Effector memory CD8-positive, alpha-beta T cell (primary cell): Measurements from ENCODE around the gene TP53AIP1.

Experiments
- ATAC-seq: fragments of 150-1000 bp; cut with Tn5 transposase; replicated peaks from 2 replicates; pipeline ENCODE4 v1.10.0; 2021; ENCODE audit warnings: mild to moderate bottlenecking, moderate library complexity
- DNase-seq, 3 experiments: peaks; one replicate each; pipeline ENCODE4 v3.0.0; 2021
- H3K27ac Mint-ChIP-seq, 2 donors: one replicate each; pipeline ENCODE4 v1.8.0; 2022; ENCODE audit warnings: mild to moderate bottlenecking in 2 of 2, mixed read lengths in 2 of 2, moderate library complexity in 2 of 2
- H3K27me3 Mint-ChIP-seq, 2 donors: one replicate each; pipeline ENCODE4 v1.8.0; 2022; ENCODE audit warnings: mixed read lengths in 2 of 2
- H3K36me3 Mint-ChIP-seq: one replicate; pipeline ENCODE4 v1.8.0; 2022; ENCODE audit warnings: mild to moderate bottlenecking, moderate library complexity, mixed read lengths; ENCODE audit not compliant: insufficient read depth
- H3K4me1 Mint-ChIP-seq, 2 donors: one replicate each; pipeline ENCODE4 v1.8.0; 2022; ENCODE audit warnings: low read depth in 2 of 2, mixed read lengths in 2 of 2
- H3K4me3 Mint-ChIP-seq, 2 donors: one replicate each; pipeline ENCODE4 v1.8.0; 2022; ENCODE audit warnings: mild to moderate bottlenecking in 2 of 2, mixed read lengths in 2 of 2, moderate library complexity in 2 of 2
- H3K9me3 Mint-ChIP-seq, 2 donors: one replicate each; pipeline ENCODE4 v1.8.0; 2022; ENCODE audit warnings: mixed read lengths in 2 of 2

TP53AIP1 gene

GRCh38 chr11:128905345-128906184 is 37.1 kb downstream of the TP53AIP1 start:
- Mint-ChIP-seq H3K36me3 (no peaks in the 10 kb centered on the region), H3K27ac (peak overlapping the region in 1 of 2 donors; percentile 51), H3K9me3 (no peaks in the 10 kb centered on the region), H3K4me1 (peaks cover 5 to 18% of the 10 kb centered on the region in 2 donors), H3K27me3 (peaks cover 10 to 74% of the 10 kb centered on the region in 2 donors), H3K4me3 (peak overlapping the region; percentile 75 to 76)
- peak; percentile 73 for ATAC-seq
- DNase-seq: peak; percentile 17 to 35 (median 24)

- no peaks in the 10 kb centered on the region for H3K36me3 Mint-ChIP-seq
- H3K4me1 Mint-ChIP-seq: peaks cover 5 to 18% of the 10 kb centered on the region in 2 donors
- peak overlapping the region; percentile 31 to 57 for H3K27ac Mint-ChIP-seq
- no peaks in the 10 kb centered on the region for H3K9me3 Mint-ChIP-seq
- DNase-seq: no peak
- H3K4me3 Mint-ChIP-seq: peak overlapping the region; percentile 75 to 76
- peak; percentile 28 for ATAC-seq
- peaks cover 8 to 68% of the 10 kb centered on the region in 2 donors for H3K27me3 Mint-ChIP-seq
Observed at GRCh38 chr11:128904656-128905344, 37.9 kb downstream of the TP53AIP1 start.

- H3K4me3 Mint-ChIP-seq: peak overlapping the region; percentile 75 to 76
Observed at GRCh38 chr11:128904303-128904655, 38.4 kb downstream of the TP53AIP1 start.

GRCh38 chr11:128903248-128904061 is 39.2 kb downstream of the TP53AIP1 start:
- Mint-ChIP-seq H3K27ac (no peak overlapping the region), H3K36me3 (no peaks in the 10 kb centered on the region), H3K27me3 (peaks cover 0 to 54% of the 10 kb centered on the region in 2 donors), H3K9me3 (no peaks in the 10 kb centered on the region), H3K4me1 (peaks cover 5 to 18% of the 10 kb centered on the region in 2 donors), H3K4me3 (peak overlapping the region; percentile 75 to 76)
- no peak for ATAC-seq
- no peak for DNase-seq

More at GRCh38 chr11:128904303-128904655, 38.4 kb downstream of the TP53AIP1 start:
- Mint-ChIP-seq H3K9me3 (no peaks in the 10 kb centered on the region), H3K36me3 (no peaks in the 10 kb centered on the region), H3K4me1 (peaks cover 5 to 18% of the 10 kb centered on the region in 2 donors), H3K27me3 (peaks cover 2 to 62% of the 10 kb centered on the region in 2 donors), H3K27ac (peak overlapping the region in 1 of 2 donors; percentile 57)
- no peak for ATAC-seq
- no peak for DNase-seq

- H3K4me1 Mint-ChIP-seq: peaks cover 5 to 18% of the 10 kb centered on the region in 2 donors
- peaks cover 0 to 50% of the 10 kb centered on the region in 2 donors for H3K27me3 Mint-ChIP-seq
- ATAC-seq: no peak
- no peak overlapping the region for H3K4me3 Mint-ChIP-seq
- no peak for DNase-seq
- H3K27ac Mint-ChIP-seq: no peak overlapping the region
- no peaks in the 10 kb centered on the region for H3K9me3 Mint-ChIP-seq
- no peaks in the 10 kb centered on the region for H3K36me3 Mint-ChIP-seq
Observed at GRCh38 chr11:128902515-128903066, 40.1 kb downstream of the TP53AIP1 start.

GRCh38 chr11:128901653-128902514 is 40.8 kb downstream of the TP53AIP1 start:
- Mint-ChIP-seq H3K4me3 (no peak overlapping the region), H3K9me3 (no peaks in the 10 kb centered on the region), H3K27ac (no peak overlapping the region), H3K4me1 (peaks cover 5 to 18% of the 10 kb centered on the region in 2 donors), H3K36me3 (no peaks in the 10 kb centered on the region), H3K27me3 (peaks cover 0 to 44% of the 10 kb centered on the region in 2 donors)
- no peak for DNase-seq
- no peak for ATAC-seq

GRCh38 chr11:128900468-128900867 is 42.2 kb downstream of the TP53AIP1 start:
- H3K9me3 Mint-ChIP-seq: no peaks in the 10 kb centered on the region
- no peak overlapping the region for H3K4me3 Mint-ChIP-seq
- DNase-seq: no peak
- peaks cover 0 to 32% of the 10 kb centered on the region in 2 donors for H3K27me3 Mint-ChIP-seq
- ATAC-seq: no peak
- no peaks in the 10 kb centered on the region for H3K36me3 Mint-ChIP-seq
- H3K4me1 Mint-ChIP-seq: peaks cover 0 to 10% of the 10 kb centered on the region in 2 donors
- H3K27ac Mint-ChIP-seq: no peak overlapping the region

GRCh38 chr11:128898580-128899344 is 43.9 kb downstream of the TP53AIP1 start:
- Mint-ChIP-seq H3K9me3 (no peaks in the 10 kb centered on the region), H3K4me3 (no peak overlapping the region), H3K36me3 (no peaks in the 10 kb centered on the region), H3K27ac (no peak overlapping the region), H3K27me3 (peaks cover 0 to 34% of the 10 kb centered on the region in 2 donors), H3K4me1 (peaks cover 0 to 3% of the 10 kb centered on the region in 2 donors)
- ATAC-seq (no peak), DNase-seq (no peak)

- H3K4me3 Mint-ChIP-seq: no peak overlapping the region
Observed at GRCh38 chr11:128897826-128898225, 44.8 kb downstream of the TP53AIP1 start.

GRCh38 chr11:128896356-128896755 is 46.3 kb downstream of the TP53AIP1 start:
- no peak for ATAC-seq
- peaks cover 11 to 39% of the 10 kb centered on the region in 2 donors for H3K27me3 Mint-ChIP-seq

More at GRCh38 chr11:128897826-128898225, 44.8 kb downstream of the TP53AIP1 start:
- H3K9me3 Mint-ChIP-seq: no peaks in the 10 kb centered on the region
- no peak overlapping the region for H3K27ac Mint-ChIP-seq
- H3K36me3 Mint-ChIP-seq: no peaks in the 10 kb centered on the region
- no peaks in the 10 kb centered on the region for H3K4me1 Mint-ChIP-seq
- DNase-seq (no peak), ATAC-seq (no peak)
- H3K27me3 Mint-ChIP-seq: peaks cover 0 to 36% of the 10 kb centered on the region in 2 donors

GRCh38 chr11:128895526-128895925 is 47.1 kb downstream of the TP53AIP1 start:
- ATAC-seq (no peak), DNase-seq (no peak)
- H3K27me3 Mint-ChIP-seq: peaks cover 19 to 43% of the 10 kb centered on the region in 2 donors
- H3K9me3 Mint-ChIP-seq: no peaks in the 10 kb centered on the region
- no peaks in the 10 kb centered on the region for H3K36me3 Mint-ChIP-seq
- H3K4me1 Mint-ChIP-seq: peaks cover 0 to 5% of the 10 kb centered on the region in 2 donors
- H3K4me3 Mint-ChIP-seq: no peak overlapping the region
- H3K27ac Mint-ChIP-seq: no peak overlapping the region

More at GRCh38 chr11:128896356-128896755, 46.3 kb downstream of the TP53AIP1 start:
- Mint-ChIP-seq H3K27ac (no peak overlapping the region), H3K9me3 (no peaks in the 10 kb centered on the region), H3K4me1 (peaks cover 0 to 2% of the 10 kb centered on the region in 2 donors), H3K4me3 (no peak overlapping the region), H3K36me3 (no peaks in the 10 kb centered on the region)
- no peak for DNase-seq
